ENCODE results near the gene HHATL.

HHATL gene

DNA sequence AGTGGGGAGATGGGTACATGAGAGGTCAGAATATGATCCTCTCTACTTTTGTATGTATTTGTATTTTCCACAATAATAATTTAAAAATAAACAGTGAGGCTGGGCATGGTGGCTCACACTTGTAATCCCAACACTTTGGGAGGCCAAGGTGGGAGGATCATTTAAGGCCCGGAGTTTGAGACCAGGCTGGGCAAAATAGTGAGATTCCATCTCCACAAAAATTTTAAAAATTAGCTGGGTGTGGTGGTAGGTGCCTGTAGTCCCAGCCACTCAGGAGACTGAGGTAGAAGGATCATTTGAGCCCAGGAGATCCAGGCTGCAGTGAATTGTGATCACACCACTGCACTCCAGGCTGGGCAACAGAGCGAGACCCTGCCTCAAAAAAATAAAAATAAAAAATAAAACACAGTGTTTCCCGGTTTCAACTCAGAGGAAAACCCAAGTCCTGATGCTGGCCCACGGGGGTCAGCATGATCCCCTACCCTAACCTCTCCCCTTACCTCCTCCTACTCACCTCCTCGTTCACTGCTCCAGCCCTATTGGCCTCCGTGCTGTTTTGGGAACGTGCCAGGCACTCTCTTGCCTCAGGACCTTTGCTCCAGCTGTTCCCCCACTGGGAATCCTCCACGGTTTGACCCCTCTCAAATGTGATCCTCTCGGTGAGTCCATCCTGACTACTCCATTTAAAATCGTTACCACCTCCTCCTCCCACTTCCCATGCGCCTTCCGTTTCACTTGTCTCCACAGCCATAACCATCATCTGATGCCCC lies 20.1 kb downstream of the HHATL start:
- no peak for DNase-seq

DNA sequence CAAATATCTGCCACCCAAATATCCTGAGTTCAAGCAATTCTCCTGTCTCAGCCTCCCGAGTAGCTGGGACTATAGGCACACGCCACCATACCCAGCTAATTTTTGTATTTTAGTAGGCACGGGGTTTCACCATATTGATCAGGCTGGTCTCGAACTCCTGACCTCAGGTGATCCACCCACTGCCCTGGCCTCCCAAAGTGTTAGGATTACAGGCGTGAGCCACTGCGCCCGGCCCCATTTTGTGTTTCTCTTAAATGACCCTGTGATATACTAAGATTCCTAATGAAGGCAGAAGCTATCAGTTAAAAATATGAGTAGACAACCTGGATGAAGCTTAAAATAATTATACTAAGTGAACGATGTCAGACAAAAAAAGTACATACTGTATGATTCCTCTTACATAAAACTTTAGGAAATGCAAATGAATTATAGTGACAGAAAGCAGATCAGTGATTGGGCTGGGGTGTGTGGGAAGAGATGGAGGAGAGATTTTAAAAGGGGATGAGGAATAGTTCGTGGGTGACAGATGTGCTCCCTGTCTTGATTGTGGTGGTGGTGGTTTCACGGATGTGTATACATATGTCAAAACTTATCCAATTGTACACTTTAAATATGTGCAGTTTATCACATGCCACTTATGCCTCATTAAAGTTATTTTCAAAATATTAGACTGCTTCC lies 21.1 kb downstream of the HHATL start:
- DNase-seq = no peak

DNA sequence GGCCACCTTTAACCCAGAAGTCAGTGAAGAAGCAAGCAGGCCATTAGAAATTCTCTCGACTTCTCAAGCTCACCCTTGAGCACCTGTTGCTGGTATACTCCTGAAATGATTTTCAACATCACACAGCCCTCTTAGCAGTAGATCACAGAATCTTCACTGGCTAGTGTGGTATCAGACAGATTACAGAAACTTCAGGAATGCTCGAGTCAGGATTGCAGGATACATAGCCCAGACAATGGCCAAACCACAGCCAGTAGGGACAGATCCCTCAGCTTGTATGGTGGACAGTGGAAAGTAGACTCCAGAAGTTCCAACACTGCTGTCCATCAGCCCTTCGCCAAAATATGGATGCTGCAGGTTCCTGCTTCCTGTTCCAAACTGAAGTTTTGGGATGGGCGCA lies 21.8 kb downstream of the HHATL start:
- DNase-seq = no peak

DNA sequence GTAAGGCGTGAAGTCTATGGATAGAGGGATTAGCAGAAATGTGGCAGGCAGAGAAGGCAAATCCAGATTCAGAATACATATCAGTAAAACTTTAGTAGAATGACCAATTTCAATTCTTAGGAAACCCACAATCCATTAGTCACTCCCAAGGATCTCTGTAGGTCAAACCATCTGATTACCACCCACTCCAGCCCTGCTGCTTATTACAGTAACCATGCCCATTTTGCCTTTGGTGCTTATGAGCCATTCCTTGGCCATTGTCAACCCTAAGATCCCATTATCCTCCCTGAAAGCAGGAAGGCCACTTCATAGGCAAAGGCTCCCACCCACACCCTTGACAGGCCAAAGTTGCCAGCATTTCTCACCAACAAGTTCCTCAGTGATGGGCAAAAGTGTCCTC lies 22.3 kb downstream of the HHATL start:
- DNase-seq = no peak

DNA sequence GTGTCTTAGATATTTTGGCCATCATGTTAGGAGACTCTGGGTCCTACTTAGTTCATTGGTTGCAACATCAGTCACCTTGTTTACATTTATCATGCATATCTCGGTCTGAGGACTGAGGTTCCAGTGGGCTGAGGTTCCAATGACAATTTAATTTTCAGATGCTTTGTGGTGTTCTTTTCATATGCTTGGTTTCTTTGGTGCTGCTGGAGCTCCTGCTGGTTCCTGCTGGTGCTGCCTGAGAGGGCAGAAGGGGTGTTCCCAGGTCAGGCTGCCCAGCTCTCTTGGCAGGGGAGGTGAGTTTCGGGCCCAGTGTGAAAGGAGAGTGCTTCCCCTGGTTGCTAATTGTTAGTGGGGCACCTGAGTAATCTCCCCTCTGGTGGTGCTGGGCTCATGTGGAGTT lies 24.2 kb downstream of the HHATL start:
- no peak for DNase-seq

DNA sequence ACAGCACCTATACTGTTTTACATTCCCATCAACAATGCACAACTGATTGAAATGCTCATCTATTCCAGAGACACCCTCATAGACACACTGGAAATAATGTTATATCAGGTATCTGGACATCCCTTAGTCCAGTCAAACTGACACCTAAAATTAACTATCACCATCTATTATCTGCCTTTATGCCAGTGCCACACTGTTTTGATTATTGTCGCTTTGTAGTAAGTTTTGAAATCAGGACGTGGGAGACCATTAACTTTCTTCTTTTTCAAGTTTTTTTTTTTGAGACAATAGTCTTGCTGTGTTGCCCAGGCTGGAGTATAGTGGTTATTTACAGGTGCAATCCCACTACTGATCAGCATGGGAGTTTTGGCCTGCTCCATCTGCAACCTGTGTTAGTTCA lies 26.7 kb downstream of the HHATL start:
- DNase-seq = no peak

DNA sequence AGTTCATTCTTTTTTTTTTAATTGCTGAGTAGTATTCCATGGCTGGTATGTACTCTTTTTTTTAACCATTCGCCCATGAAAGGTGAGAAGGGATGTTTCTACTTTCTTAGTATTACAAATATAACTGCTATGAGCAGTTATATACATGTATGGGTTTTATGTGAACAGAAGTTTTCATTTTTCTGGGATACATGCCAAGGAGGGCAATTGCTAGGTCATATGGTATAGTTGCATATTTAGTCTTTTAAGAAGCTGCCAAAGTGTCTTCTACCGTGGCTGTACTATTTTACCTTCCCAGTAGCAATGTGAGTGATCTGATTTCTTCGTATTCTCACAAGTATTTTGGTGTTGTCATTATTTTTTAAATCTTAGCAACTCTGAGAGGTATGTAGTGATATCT lies 28.5 kb downstream of the HHATL start:
- no peak for DNase-seq

DNA sequence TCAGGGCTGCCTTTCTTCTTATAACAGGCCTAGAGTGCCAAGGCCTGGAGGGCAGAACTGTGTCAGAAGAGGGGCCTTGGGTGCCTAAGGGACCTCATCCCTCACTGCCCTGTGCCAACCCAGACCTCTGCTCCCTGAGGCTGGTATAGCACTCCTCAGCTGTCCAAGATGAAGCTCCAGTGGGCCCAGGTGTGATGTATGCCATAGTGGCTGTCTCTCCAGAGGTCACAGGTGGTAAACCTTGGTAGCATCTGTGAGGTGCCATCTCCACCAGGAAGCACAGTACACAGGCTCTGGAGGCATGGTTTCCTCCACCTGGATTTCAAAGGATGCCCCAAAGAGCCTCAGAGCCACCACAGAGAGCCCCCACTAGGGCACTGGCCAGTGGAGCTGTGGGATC lies 29.5 kb downstream of the HHATL start:
- no peak for DNase-seq

DNA sequence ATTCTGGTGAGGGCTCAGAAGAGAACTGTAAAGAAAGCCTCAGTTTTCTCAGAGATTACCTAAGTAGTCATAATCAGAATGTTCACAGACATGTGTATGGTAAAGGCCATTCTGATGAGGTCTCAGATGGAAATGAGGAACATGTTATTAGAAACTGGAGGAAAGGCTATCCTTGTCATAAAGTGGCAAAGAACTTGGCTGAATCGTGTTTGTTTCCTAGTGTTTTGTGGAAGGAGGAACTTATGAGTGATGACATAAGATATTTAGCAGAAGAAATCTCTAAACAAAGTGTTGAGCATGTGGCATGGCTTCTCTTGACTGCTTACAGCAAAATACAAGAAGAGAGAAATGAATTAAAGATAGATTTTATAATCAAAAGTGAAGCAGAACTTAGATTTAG lies 30.1 kb downstream of the HHATL start:
- DNase-seq = no peak

DNA sequence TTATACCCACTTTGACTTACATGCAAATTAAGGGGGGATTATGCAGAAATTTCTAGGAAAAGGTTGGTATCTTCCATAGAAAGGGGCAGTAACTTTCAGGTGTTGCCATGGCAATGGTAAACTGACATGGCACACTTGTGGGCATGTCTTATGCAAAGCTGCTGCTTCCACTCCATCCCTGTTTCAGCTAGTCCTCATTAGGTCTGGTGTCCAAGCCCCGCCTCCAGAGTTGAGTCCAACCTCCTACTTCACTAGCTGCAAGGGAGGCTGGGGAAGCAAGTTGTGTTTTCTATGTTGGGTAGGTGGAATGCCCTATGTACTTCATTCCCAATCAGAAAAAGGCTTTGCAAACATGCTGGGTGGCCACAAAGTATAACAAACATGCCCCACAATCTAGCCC lies 31.9 kb downstream of the HHATL start:
- no peak for DNase-seq

DNA sequence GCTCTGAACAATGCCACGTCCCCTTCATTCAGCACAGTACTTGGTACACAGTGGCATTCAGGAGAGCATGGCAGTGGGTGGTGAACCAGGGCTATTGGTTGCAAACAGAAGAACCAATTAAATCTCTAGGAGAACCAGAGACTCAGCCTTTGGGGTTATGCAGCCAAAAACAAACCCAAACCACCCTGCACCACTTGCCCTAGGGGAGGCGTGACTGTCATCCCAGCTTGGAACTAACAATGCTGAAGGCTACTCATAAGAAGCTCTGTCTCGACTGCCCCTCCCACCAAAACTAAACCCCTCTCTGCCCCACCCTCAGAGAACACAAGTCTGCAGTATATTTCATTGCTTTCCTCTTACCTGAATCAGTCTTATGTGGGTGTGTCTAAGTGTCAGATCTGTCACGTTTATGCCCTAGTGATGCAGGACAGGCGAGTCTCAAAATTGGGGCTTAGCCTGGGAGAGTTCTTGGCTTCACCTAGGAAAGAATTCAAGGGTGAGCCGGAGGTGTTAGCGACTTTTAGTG lies 32.5 kb downstream of the HHATL start:
- no peak for DNase-seq

DNA sequence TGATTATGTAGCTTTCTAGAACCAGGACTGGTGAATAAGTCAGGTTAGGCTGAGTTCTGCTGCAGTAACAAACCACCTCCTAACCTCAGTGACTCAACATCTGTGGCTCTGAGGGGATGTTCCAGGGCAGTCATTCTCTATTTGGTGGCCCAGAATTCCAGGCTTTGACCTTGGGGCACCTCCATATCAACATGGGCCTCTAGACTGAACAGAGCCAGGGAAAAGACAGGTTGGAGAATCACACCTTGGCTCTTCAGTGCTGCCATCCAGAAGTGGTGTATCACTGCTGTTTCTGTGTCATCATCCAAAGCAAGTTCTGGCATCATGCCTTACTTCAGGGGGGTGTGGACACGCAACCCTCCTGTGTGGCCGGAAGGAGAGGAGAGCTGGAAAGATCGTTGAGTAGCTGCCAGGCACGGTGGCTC lies 33.8 kb downstream of the HHATL start:
- no peak for DNase-seq

DNA sequence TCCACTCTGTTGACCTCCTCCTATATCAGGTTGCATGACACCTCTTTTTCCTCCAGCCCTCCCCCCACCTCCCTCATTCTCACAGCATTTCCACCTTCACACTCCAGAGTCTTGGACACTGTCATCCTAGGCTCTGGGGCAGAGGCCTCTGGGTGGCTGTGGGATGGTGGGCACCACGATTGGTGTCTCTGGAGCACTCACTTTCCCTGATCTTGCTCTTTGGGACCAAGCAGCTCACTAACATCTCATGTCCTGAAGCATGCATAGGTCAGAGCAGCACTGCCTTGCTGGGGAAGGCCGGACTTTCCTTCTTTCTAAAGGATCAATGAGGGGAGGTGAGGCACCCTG lies 34.2 kb downstream of the HHATL start:
- DNase-seq = no peak

DNA sequence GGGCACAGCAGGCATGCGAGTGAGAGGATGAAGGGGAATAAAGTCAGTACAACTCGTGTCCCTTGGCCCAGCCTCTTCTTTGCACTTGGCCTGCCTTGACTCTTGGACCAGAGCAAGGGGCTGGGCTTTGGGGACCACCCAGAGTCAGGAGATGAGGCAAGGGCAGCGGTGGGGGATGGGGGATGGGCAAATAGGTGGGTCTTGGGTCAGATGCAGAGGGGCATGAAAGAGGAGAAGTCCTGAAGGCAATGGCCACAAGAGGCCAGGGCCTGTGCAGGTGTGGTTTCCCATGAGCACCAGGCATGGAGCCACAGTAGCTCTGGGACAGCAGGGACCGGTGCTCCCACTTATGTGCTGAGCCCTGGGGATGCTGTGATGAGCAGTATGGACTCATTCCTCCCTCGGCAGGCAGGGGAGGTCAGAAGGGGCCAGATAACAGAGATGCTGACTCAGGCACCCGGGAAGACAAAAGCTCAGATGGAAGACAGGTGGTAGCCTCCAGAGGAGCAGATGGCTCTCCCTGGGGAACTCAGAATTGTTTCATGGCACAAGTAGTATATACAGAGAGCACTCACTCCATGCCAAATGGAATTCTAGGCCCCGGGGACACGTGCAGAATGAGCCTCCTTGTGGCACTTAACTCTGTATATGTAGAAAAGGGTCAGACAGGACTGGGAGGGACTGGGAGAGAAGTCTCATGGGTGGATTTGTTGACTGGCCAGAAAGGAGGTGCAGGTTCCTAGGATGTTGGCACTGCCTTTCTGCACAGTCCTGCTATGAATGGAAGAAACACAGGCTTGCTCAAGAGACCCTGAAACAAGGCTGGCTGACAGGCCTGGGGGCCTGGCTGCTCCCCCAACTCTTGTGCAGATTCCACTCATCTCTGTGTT lies 34.8 kb downstream of the HHATL start:
- no peak for DNase-seq

DNA sequence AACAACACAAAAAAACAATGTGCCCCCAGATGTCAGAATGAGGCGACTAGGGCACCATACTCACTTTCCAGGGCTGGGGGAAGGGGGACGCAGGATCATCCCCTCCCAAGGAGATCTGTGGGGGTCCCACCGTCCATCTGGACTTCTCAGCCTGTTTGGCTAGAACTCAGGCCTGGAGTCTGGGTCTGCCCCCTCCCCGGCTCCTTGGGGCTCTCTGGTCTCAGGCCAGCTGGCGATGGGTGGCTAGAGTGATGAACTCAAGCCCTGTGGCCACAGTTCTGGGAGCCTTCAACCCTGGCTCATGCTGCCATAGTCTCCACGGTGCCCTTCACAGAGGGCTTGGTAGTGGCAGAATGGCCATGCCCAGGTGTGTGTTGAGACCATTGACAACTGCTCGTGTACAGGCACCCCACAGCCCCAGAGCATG lies 35.5 kb downstream of the HHATL start:
- no peak for DNase-seq

DNA sequence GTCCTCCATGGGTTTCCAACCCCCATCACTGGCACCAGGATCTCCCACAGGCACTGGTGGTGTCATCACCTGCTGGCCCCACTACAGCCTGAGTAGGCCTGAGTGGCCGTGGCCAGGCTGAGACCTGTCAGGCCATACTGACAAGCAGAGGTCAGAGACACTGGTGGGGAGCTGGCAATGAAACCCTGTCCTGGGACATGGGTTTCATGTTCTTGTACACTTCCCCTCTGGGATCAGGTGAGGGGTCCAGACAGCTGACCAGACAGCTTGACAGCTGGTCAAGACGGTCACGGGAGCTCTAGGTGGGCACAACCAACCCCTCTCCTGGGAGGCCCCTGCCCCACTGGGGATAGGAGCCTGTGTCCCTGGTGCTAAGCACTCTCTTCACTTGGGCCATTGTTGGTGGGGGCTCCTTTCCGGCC lies 36.0 kb downstream of the HHATL start:
- DNase-seq = no peak

DNA sequence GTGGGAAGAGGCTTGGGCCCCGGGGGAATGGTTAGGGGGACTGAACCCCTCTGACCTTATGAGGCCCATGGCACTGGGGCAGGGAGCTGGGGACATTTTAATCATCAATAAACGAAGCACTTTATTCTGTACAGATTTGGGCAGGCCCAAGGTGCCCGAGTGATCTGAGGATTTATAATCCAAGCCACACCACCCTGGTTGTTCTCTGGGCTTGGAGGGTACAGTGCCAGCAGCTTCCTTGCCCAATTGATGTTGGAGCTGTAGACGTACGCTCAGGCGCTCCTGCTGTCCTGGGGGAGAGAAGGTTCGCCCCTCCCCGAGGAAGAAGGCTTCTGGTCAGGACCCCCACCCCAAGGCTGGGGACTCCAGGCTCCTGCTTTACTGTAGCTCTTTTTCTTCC lies 36.6 kb downstream of the HHATL start:
- DNase-seq = no peak

DNA sequence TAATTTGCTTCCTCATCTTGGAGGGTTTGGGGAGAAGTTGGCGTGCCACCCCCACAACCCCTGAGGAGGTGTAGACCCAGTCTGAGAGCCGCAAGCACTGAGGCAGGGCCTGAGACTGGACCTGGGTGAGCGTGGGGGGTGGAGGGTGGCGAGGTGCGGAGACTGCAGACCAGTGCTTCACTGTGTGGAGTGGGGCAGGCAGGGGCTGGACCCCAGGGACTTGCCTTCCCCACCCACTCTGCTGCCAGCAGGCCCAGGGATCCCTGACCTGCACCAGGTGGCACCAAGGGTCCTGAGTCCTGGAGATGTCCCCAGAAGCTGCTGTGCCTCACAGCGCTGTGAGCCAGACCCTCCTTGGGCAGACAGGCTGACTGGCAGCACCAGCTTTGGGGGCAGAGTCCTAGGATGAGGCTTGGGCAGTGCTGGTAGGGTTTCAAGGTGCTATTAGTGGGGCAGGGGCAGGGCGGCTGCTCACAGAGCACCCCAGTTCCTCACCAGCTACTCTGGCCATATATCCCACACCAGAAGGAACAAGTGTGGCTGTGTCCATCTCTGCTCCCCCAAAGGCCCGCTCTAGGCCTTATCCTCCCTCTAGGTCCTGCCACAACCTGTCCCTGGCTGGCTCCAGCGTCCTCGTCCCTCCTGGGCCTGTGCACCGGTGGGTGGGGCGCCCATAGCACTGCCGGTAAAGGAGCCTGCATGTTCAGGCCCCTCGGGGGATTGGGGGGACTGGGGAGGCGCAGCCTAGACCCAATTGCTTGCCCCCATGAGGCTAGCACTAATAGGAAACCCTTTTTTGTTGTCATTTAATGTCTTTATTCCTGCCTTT lies 37.3 kb downstream of the HHATL start:
- no peak for DNase-seq

DNA sequence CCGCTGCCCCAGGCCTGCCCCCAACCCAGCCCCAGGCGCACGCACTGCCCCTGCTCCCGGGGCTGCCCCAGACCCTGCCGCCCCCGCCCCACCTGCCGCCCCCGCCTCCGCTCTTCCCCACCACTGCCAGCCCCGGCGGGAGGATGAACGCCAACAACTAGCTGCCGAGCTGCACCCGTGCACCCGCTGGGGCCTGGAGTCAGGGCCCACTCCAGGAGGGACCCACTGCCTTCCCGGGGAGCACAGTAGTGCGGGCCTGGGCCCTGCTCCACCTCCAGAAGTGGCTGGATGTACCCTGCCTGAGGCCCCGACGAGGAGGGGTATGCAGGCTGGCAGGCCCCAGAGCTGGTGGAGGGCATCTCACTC lies 38.2 kb downstream of the HHATL start:
- DNase-seq = no peak

DNA sequence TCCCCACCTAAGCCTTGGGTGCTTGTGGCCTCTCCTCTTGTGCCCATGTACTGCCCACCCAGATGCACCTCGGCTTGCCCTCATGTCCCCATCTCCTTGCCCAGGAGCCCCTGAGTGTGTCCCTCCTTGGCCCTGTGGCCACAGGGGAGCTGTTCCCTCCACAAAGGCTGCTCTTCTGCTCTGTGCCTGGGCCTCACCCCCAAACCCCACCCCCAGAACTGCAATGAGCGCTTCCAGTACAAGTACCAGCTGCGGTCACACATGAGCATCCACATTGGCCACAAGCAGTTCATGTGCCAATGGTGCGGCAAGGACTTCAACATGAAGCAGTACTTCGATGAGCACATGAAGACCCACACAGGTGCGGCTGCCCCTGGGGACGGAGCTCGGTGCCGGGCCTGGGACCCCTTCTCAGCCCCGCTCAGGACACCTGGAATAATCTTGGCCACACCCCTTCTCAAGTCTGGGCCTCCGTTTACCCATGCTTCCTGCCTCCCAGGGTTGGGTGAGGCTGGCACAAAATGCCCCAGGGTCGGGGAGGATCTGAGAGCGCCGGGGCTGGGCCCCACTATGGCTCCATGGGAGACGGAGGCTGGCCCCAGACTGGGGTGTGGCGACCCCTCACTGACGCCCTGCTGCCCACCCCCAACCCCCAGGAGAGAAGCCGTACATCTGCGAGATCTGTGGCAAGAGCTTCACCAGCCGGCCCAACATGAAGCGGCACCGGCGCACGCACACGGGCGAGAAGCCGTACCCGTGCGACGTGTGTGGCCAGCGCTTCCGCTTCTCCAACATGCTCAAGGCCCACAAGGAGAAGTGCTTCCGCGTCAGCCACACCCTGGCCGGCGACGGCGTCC lies 38.8 kb downstream of the HHATL start:
- no peak for DNase-seq

DNA sequence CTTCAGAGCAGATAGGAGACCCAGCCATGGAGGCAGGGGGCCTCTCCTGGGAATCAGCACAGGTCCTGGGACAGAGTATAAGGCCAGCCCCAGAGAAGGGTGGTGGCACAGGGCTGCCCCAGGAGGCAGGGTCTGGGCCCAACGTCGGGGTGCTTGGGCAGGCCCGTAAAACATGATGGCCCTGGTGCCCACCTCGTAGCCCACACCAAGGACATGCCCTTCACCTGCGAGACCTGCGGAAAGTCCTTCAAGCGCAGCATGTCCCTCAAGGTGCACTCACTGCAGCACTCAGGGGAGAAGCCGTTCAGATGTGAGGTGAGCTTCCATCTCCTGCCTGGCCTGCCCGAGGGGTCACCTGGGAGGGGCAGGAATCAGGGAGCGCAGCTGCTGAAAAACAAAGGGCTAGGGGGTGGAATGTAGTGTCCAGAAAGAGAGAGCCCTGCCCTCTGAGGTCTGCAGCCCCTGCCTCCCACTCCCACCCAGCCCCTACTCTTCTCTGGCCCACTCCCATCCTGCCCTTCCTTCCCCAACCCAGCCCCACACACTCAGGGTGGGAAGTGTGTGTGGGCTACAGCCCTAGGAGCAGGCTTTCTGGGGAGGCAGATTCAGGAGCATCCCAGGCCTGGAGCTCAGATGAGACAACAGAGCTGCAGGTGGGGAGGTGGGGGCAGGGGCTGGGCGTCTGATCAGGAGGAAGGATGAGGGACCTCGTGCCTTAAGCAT lies 39.6 kb downstream of the HHATL start:
- DNase-seq = no peak
